NCI-H146 treated with DMSO at 0.1 percent for 48 hours (cell line): ENCODE data around the gene PANK3.
"Not testable (repeated sequence)": the region's sequence is repeated elsewhere in the genome, so short reads cannot be mapped to it uniquely, and the experiment has no call there.

Experiments used
- DNase-seq: peaks from one replicate; lab custom pipeline; 2025; ENCODE audit not compliant: unreplicated experiment; lab: John Stamatoyannopoulos, UW

The PANK3 gene

DNA sequence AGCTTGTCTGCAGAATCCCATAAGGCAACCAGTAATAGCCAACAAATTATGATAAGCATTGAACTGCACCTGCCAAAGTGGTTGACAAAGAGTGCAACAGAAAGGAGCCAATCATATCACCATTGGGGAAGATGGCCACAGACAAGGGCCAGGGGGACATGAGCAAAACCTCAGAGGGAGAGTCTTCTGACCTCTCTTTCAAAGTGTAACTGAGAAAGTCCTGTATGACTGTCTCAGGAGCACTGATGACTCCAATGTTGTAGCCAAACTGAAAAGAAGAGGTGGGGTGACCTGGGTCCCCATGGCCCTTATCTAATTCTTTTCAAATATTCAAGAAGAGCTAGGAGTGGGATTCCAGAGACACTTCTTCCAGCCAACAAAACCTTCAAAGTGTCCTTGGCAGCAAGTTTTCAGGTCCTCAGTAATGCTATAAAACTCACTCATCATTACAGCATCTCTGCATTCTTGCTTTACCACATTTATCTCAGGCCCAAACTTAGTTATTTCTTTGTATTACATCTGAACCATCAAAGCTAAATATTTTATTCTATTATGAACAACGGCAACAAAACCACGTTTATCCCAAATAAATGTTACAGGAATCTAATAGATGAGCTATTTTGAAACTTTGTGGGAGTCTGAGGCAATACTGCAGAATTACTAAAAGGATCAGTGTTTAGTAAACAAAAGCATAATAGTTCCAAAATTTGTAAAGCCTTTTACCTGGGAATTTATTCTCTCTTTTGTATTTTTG lies 25.6 kb downstream of the PANK3 start:
- no peak for DNase-seq

DNA sequence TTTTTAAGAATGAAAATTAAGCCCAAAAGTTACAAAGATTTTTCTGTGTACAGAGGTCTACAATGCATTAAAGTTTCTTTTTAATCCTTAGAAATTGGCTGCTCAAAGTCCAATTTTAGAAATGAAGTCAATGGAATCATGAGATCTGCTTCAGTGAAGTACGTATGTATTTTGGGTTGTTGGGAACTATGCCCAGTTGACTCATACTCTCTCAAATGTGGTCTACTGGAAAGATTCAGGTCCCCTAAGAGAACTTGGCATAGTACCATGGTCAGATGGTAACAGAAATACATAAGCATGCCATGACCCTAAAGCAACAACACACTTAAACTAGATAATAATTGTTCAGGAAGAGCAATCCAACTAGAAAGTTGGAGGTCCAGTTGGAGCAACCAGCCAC lies 27.0 kb downstream of the PANK3 start:
- DNase-seq, result no peak

GRCh38 chr5:168550656-168551055 lies 28.5 kb downstream of the PANK3 start:
- no peak for DNase-seq

- no peak for DNase-seq
Observed at GRCh38 chr5:168549554-168549953, 29.6 kb downstream of the PANK3 start.

DNA sequence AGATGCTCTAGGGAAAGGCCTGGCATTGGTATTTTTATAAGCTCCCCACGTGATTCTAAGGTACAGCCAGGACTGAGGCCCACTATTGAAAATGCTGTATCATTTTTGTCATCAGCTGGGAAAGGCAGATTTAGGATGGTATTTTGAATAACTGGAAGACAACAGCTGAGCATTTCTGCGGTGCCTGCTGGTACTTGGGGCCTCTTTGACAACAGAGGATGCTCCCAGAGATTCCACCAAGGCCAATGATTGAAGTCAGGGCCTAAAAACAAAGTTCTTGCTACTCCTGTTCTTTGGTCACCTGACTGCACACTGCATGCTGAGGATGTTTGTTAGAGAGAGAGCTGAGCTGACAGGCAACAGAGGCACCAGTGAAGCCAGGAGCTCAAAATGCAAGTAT lies 42.0 kb downstream of the PANK3 start:
- no peak for DNase-seq

- DNase-seq, result not testable (repeated sequence)
Observed at GRCh38 chr5:168534351-168534750, 44.8 kb downstream of the PANK3 start.

DNA sequence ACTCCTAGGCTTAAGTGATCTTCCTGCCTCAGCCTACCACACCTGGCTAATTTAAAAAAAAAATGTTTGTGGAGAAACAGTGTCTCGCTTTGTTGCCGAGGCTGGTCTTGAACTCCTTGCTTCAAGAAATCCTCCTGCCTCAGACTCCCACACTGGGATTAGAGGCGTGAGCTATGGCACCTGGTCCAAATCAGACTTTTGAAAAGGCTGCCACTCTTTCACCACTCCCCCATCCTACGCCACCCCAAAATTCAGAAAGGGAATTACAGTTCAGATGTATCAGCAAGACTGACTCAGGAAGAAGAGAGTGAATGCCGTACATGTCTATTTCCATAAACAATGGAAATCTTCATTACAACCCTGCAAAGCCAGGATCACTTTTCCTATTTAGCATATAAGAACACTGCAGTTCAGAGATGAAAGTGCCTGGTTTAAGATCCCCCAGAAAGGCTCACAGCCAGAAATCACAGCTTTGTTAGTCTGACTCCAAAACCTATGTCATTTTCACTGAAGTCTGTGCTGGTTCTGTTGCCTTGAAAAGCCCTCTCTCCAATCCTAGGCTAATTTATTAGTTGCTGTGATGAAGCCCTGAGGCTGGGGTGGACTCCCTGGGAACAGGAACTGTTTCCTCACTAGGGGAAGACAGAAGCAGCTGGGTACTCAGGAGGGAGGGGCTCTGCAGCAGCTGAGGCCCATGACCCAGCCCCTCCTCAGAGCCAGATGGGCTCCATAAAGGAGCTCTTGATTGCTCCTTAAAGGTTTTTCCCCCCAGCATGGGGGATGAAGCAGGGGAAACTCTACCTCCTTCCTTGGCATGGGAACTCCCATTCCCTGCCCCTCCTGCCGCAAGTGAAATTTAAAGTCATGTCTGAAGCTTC lies 46.9 kb downstream of the PANK3 start:
- no peak for DNase-seq

DNA sequence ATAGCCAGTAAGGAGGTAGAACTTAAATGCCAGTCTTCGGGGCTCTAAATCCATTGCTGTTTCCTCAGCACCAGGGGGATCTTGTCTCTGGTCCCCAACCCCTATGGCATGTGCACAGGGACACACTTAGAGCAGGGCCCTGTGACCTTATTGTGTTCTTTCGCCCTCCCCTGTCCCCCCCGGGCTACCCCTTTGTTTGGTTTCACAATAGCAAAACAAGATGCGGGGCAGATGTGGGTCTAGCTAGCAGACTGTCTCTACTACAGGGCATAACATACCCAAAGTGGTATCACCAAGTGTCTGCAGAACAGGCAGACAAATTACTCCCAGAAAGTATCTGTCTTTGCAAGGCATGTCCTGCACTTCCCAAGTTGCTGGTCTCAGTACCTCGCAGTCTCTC lies 48.0 kb downstream of the PANK3 start:
- no peak for DNase-seq

DNA sequence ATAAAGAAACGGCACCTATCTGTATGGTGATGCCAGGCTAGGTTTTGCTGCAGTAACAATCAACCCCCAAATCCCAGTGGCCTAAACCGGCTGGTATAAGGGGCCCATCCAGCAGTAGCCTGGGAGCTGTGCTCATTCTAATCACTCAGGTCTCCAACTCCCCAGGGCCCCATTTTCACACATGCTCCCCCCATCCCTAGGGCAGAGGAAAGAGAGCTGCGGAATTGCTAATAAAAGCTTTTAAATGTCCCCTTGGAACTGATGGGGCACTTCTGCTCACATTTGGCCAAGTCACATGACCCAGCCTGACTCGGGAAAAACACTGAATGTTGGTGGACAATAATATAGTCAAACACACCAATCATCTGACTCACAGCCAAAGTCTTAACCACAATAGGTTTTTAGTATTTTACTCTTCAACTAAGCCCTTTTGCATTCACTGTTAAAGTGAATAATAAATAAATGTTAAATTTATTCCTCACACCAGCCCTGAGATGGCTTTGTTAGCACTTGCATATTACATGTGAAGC lies 48.5 kb downstream of the PANK3 start:
- no peak for DNase-seq

DNA sequence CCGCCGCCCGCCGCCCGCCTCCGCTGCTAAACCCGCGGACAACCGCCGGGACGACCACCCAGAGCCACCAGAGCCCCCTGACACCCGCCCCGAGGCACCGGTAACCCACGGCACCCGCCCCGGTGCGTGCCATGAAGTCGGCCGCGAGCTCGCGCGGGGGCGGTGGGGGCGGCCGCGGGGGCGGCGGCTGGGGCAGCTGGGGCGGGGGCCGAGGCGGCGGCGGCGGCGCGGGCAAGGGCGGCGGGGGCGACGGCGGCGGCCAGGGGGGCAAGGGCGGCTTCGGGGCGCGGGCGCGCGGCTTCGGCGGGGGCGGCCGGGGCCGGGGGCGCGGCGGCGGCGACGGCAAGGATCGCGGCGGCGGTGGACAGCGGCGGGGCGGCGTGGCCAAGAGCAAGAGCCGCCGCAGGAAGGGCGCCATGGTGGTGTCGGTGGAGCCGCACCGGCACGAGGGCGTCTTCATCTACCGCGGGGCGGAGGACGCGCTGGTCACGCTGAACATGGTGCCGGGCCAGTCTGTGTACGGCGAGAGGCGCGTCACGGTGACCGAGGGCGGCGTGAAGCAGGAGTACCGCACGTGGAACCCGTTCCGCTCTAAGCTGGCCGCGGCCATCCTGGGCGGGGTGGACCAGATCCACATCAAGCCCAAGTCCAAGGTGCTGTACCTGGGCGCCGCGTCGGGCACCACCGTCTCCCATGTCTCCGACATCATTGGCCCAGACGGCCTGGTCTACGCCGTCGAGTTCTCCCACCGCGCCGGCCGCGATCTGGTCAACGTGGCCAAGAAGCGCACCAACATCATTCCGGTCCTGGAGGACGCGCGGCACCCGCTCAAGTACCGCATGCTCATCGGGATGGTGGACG lies 49.6 kb downstream of the PANK3 start:
- no peak for DNase-seq

DNA sequence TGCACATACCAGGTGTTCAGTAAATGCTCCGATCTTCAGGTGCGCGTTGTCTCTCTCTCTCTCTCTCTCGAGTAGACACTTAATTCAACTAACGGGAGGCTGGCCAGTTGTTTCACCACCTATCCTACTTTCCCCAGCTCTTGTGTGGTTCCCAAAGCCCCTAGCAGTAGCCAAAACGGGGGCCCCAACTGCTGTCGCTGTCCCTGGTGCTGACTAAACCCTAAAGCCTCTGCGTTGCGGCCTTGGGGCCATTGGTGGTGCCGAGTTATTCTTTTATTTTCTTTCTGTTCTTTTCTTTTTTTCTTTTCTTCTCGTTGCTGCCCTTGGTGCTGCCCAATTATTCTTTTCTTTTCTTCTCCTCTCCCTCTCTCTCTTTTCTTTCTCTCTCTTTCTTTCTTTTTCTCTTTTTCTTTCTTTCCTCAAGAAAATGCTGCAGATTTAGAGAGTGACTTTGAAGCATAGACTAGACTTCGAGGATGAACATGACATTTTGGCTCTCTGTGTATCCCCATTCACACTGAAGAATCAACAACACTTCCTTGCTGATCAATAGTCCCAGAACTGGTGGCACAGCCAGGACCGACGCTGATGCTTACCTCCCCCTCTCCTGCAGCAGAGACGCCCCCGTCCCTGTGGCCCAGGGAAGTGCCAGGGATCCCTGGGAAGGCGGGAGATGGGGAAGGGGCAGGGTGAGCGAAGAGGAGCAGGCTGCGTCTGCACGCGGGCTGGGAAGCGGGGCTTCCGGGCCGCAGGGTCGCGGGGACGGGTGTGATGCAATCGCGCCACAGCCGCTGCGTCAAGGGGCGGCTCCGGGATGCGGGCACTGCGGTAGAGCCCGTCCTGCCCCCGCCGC lies 50.4 kb downstream of the PANK3 start, which contains the start of gene FBLL1:
Gene FBLL1 (plus strand): TSS at position 785 of the 853 bp plus-strand sequence. CDS start 200 bp downstream, outside the sequence.
- peak; percentile 9 for DNase-seq

- no peak for DNase-seq
Observed at GRCh38 chr5:168527756-168528295, 51.3 kb downstream of the PANK3 start.

DNA sequence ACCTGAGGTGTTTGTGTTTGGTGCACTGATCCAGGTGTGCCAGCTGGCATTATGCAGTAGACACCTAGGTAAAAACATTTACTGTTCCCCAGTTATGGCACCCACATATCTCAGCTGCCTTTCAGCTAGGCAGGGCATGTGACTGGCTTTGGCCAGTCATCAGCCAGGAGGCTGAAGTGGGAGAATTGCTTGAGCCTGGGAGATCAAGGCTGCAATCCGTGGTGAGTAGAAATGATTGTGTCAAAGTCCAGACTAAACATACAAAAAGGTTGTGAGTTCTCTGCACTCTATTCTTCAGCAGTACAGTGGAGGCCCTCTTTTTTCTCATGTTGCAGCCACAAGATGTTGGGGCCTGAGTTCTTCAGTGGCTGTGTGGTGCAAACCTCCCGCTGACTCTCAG lies 53.3 kb downstream of the PANK3 start:
- no peak for DNase-seq

DNA sequence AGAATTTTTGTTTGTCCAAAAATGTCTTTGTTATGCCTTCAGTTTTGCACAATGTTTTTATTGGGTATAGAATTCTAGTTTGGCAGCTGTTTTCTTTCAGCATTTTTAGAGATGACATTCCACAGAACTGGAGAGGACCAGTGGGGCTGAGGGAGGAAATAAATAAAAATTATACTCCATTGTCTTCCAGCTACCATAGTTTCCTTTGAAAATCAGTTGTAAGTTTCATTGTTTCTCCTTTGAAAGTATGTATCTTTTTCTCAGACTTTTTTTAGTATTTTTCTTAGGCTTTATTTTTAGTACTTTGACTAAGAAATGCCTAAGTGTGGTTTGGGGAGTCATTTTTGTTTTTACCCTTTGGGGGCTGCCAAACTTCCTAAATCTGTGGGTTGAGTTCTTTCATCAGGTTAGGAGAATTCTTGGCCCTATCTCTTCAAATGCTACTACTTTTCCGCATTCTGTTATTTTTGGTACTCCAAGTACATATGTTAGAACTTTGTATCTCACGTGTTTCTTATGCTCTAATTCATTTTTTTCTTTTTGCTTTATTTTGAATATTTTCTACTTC lies 65.2 kb downstream of the PANK3 start:
- DNase-seq, result no peak

DNA sequence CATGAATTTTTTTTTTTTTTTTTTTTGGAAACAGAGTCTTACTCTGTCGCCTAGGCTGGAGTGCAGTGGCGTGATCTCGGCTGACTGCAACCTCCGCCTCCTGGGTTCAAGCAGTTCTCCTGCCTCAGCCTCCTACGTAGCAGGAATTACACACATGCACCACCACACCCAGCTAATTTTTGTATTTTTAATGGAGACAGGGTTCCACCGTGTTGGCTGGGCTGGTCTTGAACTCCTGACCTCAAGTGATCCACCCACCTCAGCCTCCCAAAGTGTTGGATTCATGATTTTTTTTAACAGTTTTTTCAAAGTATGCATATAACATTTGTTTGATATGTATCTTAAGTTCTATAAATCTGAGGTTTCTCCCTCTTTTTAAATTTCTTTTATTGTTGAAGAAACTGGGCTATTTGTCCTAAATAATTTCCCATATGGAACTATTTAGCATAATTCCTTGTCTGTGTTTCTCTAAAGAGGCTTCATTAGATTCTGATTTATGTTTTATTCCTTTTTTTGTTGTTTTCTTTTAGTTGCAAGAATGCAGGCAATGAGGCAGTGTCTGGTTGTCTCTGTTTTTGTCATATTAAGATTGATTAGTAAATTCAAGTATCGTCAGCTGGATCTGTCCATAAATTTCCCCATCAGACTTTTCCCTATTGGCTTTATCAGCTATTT lies 76.5 kb downstream of the PANK3 start:
- no peak for DNase-seq
